GM12878 (cell line): ENCODE data around the gene ITSN1. TPM values are rescaled to one million over a fixed set of nuclear protein-coding genes. Genes with fewer than 3 reads are reported as not detected.

ENCODE experiments used
- ATAC-seq: fragments of 200-7000 bp; cut with Tn5 transposase; 3 replicates; pipeline ENCODE4 v1.9.1; 2020; ENCODE audit warnings: mild to moderate bottlenecking, moderate library complexity
- BruUV-seq: library from RNA; stranded (reverse); fragments of 400-500 nt; replicated peaks from 2 replicates; lab custom pipeline; 2021; lab: Mats Ljungman, UMichigan
- CTCF ChIA-PET: fragments of 300-600 bp; sonication (Branson Sonifier 250); formaldehyde crosslinking; extraction: SDS; loops from one replicate; lab custom pipeline; 2021; ENCODE audit warnings: inconsistent platforms; lab: Yijun Ruan, JAX
- POLR2A ChIA-PET: fragments of 350-600 bp; formaldehyde crosslinking; extraction: SDS; loops from one replicate; lab custom pipeline; 2021; ENCODE audit warnings: inconsistent platforms; lab: Charles Lee
- RAD21 ChIA-PET: fragments of 300-600 bp; sonication (Branson Sonifier 250); formaldehyde crosslinking; loops from one replicate; lab custom pipeline; 2023; ENCODE audit warnings: antibody characterized with exemption; ENCODE audit not compliant: unreplicated experiment; lab: Charles Lee
- SMC1A ChIA-PET: fragments of 300-600 bp; sonication (Branson Sonifier 250); formaldehyde crosslinking; loops from one replicate; lab custom pipeline; 2023; ENCODE audit not compliant: unreplicated experiment, uncharacterized antibody; lab: Charles Lee
- DNase-seq: peaks from one replicate; pipeline ENCODE4 v3.0.0-alpha.2; 2011; ENCODE audit warnings: low read depth, low spot score
- FAIRE-seq: peaks from 3 replicates; lab custom pipeline; 2011; peaks lifted over from hg19 to GRCh38; lab: Jason Lieb, UNC
- H2AFZ ChIP-seq: 2 replicates; pipeline ENCODE4 v1.6.0; 2011; ENCODE audit warnings: low read depth, low read length, control low read depth; ENCODE audit not compliant: control insufficient read depth
- H3K27ac ChIP-seq: 2 replicates; pipeline ENCODE4 v1.5.1; 2011; ENCODE audit warnings: control low read depth; ENCODE audit not compliant: control insufficient read depth, insufficient read depth
- H3K27me3 ChIP-seq, 2 experiments: replicated peaks in 1 of 2; 2 replicates each; pipeline versions ENCODE4 v1.6.0 to v1.6.1; 2011; ENCODE audit warnings: low read length in 1 of 2; ENCODE audit not compliant: control insufficient read depth in 2 of 2, insufficient read depth in 2 of 2
- H3K36me3 ChIP-seq, 2 experiments: 2 replicates each; pipeline ENCODE4 v1.5.1; 2011; ENCODE audit warnings: low read length in 1 of 2; ENCODE audit not compliant: control insufficient read depth in 2 of 2, insufficient read depth in 2 of 2
- H3K4me1 ChIP-seq: 2 replicates; pipeline ENCODE4 v1.6.1; 2011; ENCODE audit warnings: mild to moderate bottlenecking, low read length, moderate library complexity, mixed read lengths; ENCODE audit not compliant: control insufficient read depth, insufficient read depth
- H3K4me2 ChIP-seq: 2 replicates; pipeline ENCODE4 v1.6.0; 2011; ENCODE audit warnings: control low read depth; ENCODE audit not compliant: control insufficient read depth, insufficient read depth
- H3K4me3 ChIP-seq: fragments of 200-600 bp; sonication (generic); 2 replicates; pipeline ENCODE4 v1.5.1; 2016
- H3K79me2 ChIP-seq: 2 replicates; pipeline ENCODE4 v1.6.0; 2011; ENCODE audit warnings: low read length; ENCODE audit not compliant: control insufficient read depth, insufficient read depth
- H3K9ac ChIP-seq: 2 replicates; pipeline ENCODE4 v1.8.0; 2011; ENCODE audit warnings: low read length, control low read depth, mixed read lengths; ENCODE audit not compliant: control insufficient read depth, insufficient read depth
- H3K9me3 ChIP-seq: replicated peaks from 3 replicates; pipeline ENCODE4 v1.5.1; 2011; ENCODE audit warnings: mild to moderate bottlenecking, low read length; ENCODE audit not compliant: control insufficient read depth, insufficient read depth
- H4K20me1 ChIP-seq: 2 replicates; pipeline ENCODE4 v1.6.0; 2011; ENCODE audit not compliant: control insufficient read depth, insufficient read depth
- ASH2L ChIP-seq: fragments of 300-600, 200-600 bp; sonication (generic); IDR thresholded peaks from 2 replicates; pipeline ENCODE4 v1.6.1; 2017; ENCODE audit warnings: low read depth, mild to moderate bottlenecking, borderline replicate concordance
- ATF7 ChIP-seq: fragments of 450-650 bp; IDR thresholded peaks from 2 replicates; pipeline ENCODE4 v1.6.1; 2016; ENCODE audit warnings: low read depth, mild to moderate bottlenecking
- CHD4 ChIP-seq: fragments of 200-600 bp; sonication (generic); IDR thresholded peaks from 2 replicates; pipeline ENCODE4 v1.6.1; 2016; ENCODE audit warnings: mild to moderate bottlenecking
- CREM ChIP-seq: IDR thresholded peaks from 2 replicates; pipeline ENCODE4 v1.6.1; 2014; ENCODE audit warnings: antibody characterized with exemption, low read depth
- FOS ChIP-seq: IDR thresholded peaks from 3 replicates; pipeline ENCODE4 v1.6.1; 2011; ENCODE audit warnings: borderline replicate concordance; ENCODE audit not compliant: insufficient read length; ENCODE audit errors: extremely low read depth
- JUNB ChIP-seq: IDR thresholded peaks from 2 replicates; pipeline ENCODE4 v1.6.1; 2016; ENCODE audit warnings: antibody characterized with exemption, mild to moderate bottlenecking
- MEF2A ChIP-seq: IDR thresholded peaks from 2 replicates; pipeline ENCODE4 v1.6.1; 2011; ENCODE audit warnings: low read depth, mild to moderate bottlenecking, low read length, moderate library complexity; ENCODE audit not compliant: insufficient read depth
- MTA3 ChIP-seq: IDR thresholded peaks from 2 replicates; pipeline ENCODE4 v1.6.1; 2012; ENCODE audit warnings: low read length, inconsistent platforms, borderline replicate concordance
- NFYA ChIP-seq: IDR thresholded peaks from 2 replicates; pipeline ENCODE4 v1.6.1; 2011; ENCODE audit warnings: low read depth, mild to moderate bottlenecking, low read length, improper control_type of control experiment, borderline replicate concordance
- NR2C1 ChIP-seq: fragments of 450-650 bp; IDR thresholded peaks from 2 replicates; pipeline ENCODE4 v1.6.1; 2017; ENCODE audit warnings: antibody characterized with exemption, mild to moderate bottlenecking, moderate library complexity
- NR2C2 ChIP-seq: IDR thresholded peaks from 2 replicates; pipeline ENCODE4 v1.6.1; 2011; ENCODE audit warnings: borderline replicate concordance, low read depth; ENCODE audit not compliant: control insufficient read depth, insufficient read length
- NR2F1 ChIP-seq: fragments of 450-650 bp; conservative IDR thresholded peaks from 2 replicates; pipeline ENCODE4 v1.6.1; 2017; ENCODE audit warnings: mild to moderate bottlenecking
- SMARCA5 ChIP-seq: fragments of 450-650 bp; IDR thresholded peaks from 2 replicates; pipeline ENCODE4 v1.6.1; 2017; ENCODE audit warnings: mild to moderate bottlenecking
- WGBS: methylation state at CpG from one replicate; pipeline ENCODE4 v1.1.6; 2016; ENCODE audit warnings: low lambda C conversion rate; ENCODE audit not compliant: insufficient replicate concordance, insufficient coverage; ENCODE audit errors: missing lambda C conversion rate; 5-methylcytosine and 5-hydroxymethylcytosine counted together
- in situ Hi-C: fragments of 300-500 bp; cut with MboI; formaldehyde crosslinking; loops from 9 replicates; pipeline ENCODE4 v1.14.3; 2018; ENCODE audit warnings: mixed read lengths
- intact Hi-C: fragments of 100-400 bp; cut with micrococcal nuclease; formaldehyde crosslinking; loops from one replicate; pipeline ENCODE4 v1.14.2; 2022; ENCODE audit not compliant: unreplicated experiment
- polyA plus RNA-seq, 11 experiments: library from polyadenylated mRNA; depleted of rRNA in 4 of 11; unstranded in 6 of 11; stranded (reverse) in 5 of 11; fragments of >200 nt; fragmentation: Nextera tagmentation in 4 of 11; fragmentation: Illumina TruSeq in 1 of 11; extraction: Ambion mirVana in 4 of 11; extraction: Trizol in 1 of 11; gene quantifications; 1 replicate in 1 of 11; 2 replicates in 10 of 11; pipeline versions ENCODE4 v1.2.1 to v1.2.3, GENCODE V29; 2011 to 2016; ENCODE audit warnings: inconsistent platforms in 2 of 11, missing spikeins in 2 of 11, low read depth in 1 of 11
- total RNA-seq, 4 experiments: library from RNA; depleted of rRNA in 3 of 4; stranded (reverse); fragments of >200 nt in 3 of 4; fragmentation: Illumina TruSeq in 1 of 4; extraction: Trizol in 1 of 4; gene quantifications; 2 replicates each; pipeline versions ENCODE4 v1.2.1 to v1.2.3, GENCODE V29; 2013 to 2021
- TF ChIP-seq, protein P1 (sequence below): fragments of 450-650 bp; IDR thresholded peaks from 2 replicates; pipeline ENCODE4 v1.6.1; 2017; ENCODE audit warnings: mild to moderate bottlenecking, moderate library complexity

The ITSN1 gene
- total and polyA plus RNA-seq, 10 of the 15 experiments (the other 5 are each of a cell fraction or from before 2014, with no cell fraction given), result 0.89 to 10.6 (median 4.8) TPM

DNA sequence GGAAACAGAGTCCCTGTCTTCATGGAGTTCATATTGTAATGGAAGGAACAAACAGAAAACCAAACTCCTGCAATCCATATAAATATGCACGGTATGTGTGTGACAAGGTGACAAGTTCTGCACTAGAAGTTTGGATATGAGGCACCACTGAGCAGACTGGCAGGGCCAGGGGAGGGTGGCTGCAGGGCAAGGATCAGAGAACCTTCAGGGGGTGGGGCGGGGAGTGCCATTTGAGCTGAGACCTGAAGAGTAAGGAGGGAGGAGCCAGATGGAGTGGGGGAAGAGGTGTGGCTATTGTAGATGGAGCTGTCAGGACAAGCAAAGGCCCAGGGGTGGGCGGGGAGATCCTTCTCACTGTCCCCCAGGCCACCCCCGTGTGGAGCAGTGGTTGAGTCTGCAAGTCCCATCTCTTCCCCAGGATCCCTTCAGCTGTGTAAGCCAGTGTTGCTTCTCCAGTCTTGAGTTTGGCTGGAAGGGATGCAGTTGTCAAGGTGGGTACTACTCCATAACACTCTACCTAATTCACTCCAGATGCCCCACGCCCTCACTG, 196.9 kb downstream of the ITSN1 start:
- H3K27me3 ChIP-seq, result no peaks in the 10 kb centered on the region
- ATAC-seq (no peak), FAIRE-seq (no peak), DNase-seq (no peak)
- H3K9ac ChIP-seq, result no peak overlapping the region
- 12% methylated on average over 5 of the region's 5 CpGs for WGBS
- no peak overlapping the region for H3K27ac ChIP-seq
- POLR2A ChIA-PET, result no interaction called here
- RAD21 ChIA-PET, result no interaction called here
- H3K4me3 ChIP-seq, result no peak overlapping the region
- no peaks in the 10 kb centered on the region for H3K36me3 ChIP-seq
- H3K4me2 ChIP-seq, result no peak overlapping the region
- CTCF ChIA-PET, result interaction anchor here (1.0 kb wide), 1 partner anchor 85 kb away, joined by 4 read pairs; no protein-coding TSS in a partner anchor
- no peaks in the 10 kb centered on the region for H3K79me2 ChIP-seq
- no peak overlapping the region for H2AFZ ChIP-seq
- intact Hi-C loops (no loop called here), in situ Hi-C loops (no loop called here)
- H4K20me1 ChIP-seq, result no peaks in the 10 kb centered on the region
- no peak for TF ChIP-seq SMARCA5
- TF ChIP-seq FOS, result no peak
- no peaks in the 10 kb centered on the region for H3K9me3 ChIP-seq
- BruUV-seq, result no TSS peak
- SMC1A ChIA-PET, result interaction anchor here (1.0 kb wide), 1 partner anchor 435 kb away, joined by 3 read pairs; no protein-coding TSS in a partner anchor
- no peaks in the 10 kb centered on the region for H3K4me1 ChIP-seq

DNA sequence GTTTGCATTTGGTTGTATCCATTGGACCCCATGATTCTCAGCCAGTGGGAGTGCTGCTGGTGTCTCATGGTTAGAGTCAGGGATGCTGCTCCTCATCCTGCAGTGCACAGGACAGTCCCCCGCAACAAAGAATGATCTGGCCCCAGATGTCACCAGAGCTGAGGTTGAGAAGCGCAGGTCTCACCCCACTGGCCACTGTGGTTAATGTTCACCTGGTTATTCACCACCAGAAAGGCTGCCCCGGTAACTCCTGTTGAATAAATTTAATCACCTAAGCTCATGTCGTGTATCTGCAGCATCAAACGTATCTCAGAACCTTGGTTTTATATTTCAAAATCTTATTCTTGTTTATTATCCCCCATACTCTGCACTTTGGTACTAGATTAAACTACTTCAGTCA, 197.5 kb downstream of the ITSN1 start:
- ATAC-seq, result no peak
- RAD21 ChIA-PET, result no interaction called here

More for the DNA sequence above, 197.5 kb downstream of the ITSN1 start:
- no peaks in the 10 kb centered on the region for H3K36me3 ChIP-seq
- no peak for FAIRE-seq
- no peak overlapping the region for H2AFZ ChIP-seq
- in situ Hi-C loops (no loop called here), intact Hi-C loops (no loop called here)
- H4K20me1 ChIP-seq, result no peaks in the 10 kb centered on the region
- BruUV-seq, result no TSS peak
- H3K79me2 ChIP-seq, result no peaks in the 10 kb centered on the region
- H3K4me1 ChIP-seq, result no peaks in the 10 kb centered on the region
- H3K4me3 ChIP-seq, result no peak overlapping the region
- H3K9ac ChIP-seq, result no peak overlapping the region
- SMC1A ChIA-PET, result interaction anchor here (1.0 kb wide), 1 partner anchor 434 kb away, joined by 3 read pairs; no protein-coding TSS in a partner anchor
- CTCF ChIA-PET, result interaction anchor here (1.0 kb wide), 1 partner anchor 85 kb away, joined by 4 read pairs; no protein-coding TSS in a partner anchor
- POLR2A ChIA-PET, result no interaction called here
- H3K4me2 ChIP-seq, result no peak overlapping the region
- no peaks in the 10 kb centered on the region for H3K9me3 ChIP-seq
- WGBS, result 36% methylated on average over 5 of the region's 5 CpGs
- no peak for DNase-seq
- H3K27me3 ChIP-seq, result no peaks in the 10 kb centered on the region
- no peak overlapping the region for H3K27ac ChIP-seq
- TF ChIP-seq, protein P1, sequence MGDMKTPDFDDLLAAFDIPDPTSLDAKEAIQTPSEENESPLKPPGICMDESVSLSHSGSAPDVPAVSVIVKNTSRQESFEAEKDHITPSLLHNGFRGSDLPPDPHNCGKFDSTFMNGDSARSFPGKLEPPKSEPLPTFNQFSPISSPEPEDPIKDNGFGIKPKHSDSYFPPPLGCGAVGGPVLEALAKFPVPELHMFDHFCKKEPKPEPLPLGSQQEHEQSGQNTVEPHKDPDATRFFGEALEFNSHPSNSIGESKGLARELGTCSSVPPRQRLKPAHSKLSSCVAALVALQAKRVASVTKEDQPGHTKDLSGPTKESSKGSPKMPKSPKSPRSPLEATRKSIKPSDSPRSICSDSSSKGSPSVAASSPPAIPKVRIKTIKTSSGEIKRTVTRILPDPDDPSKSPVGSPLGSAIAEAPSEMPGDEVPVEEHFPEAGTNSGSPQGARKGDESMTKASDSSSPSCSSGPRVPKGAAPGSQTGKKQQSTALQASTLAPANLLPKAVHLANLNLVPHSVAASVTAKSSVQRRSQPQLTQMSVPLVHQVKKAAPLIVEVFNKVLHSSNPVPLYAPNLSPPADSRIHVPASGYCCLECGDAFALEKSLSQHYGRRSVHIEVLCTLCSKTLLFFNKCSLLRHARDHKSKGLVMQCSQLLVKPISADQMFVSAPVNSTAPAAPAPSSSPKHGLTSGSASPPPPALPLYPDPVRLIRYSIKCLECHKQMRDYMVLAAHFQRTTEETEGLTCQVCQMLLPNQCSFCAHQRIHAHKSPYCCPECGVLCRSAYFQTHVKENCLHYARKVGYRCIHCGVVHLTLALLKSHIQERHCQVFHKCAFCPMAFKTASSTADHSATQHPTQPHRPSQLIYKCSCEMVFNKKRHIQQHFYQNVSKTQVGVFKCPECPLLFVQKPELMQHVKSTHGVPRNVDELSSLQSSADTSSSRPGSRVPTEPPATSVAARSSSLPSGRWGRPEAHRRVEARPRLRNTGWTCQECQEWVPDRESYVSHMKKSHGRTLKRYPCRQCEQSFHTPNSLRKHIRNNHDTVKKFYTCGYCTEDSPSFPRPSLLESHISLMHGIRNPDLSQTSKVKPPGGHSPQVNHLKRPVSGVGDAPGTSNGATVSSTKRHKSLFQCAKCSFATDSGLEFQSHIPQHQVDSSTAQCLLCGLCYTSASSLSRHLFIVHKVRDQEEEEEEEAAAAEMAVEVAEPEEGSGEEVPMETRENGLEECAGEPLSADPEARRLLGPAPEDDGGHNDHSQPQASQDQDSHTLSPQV, result no peak
- TF ChIP-seq NR2C2 (no peak), ASH2L (no peak), NR2C1 (no peak), NR2F1 (no peak), MEF2A (no peak), ATF7 (no peak), NFYA (no peak), CHD4 (no peak), MTA3 (no peak), CREM (no peak), JUNB (no peak)
